ENCODE data around the gene APOA5. TPM values are rescaled to one million over a fixed set of nuclear protein-coding genes. Genes with fewer than 3 reads are reported as not detected.

The APOA5 gene
- total RNA-seq, 1 donor = not detected

- Histone ChIP-seq H3K4me1 (ENCODE audit: insufficient read depth, low read length) (peaks cover 9% of the 10 kb centered on the region), H3K27ac (ENCODE audit: low read depth, low read length) (no peak overlapping the region), H4K20me1 (ENCODE audit: insufficient read depth, low read length) (no peaks in the 10 kb centered on the region), H3K9me3 (ENCODE audit: low read depth, low read length) (no peaks in the 10 kb centered on the region), H3K36me3 (ENCODE audit: insufficient read depth, low read length) (no peaks in the 10 kb centered on the region), H3K4me2 (ENCODE audit: insufficient read depth, low read length) (no peak overlapping the region), H3K27me3 (ENCODE audit: insufficient read depth, low read length) (no peaks in the 10 kb centered on the region), H3K79me2 (ENCODE audit: insufficient read depth, low read length) (no peaks in the 10 kb centered on the region), H3K4me3 (ENCODE audit: insufficient read depth, low read length) (no peak overlapping the region), H2AFZ (ENCODE audit: low read length) (no peak overlapping the region)
- DNase-seq (ENCODE audit: insufficient read length, low spot score, missing footprints) = peak; percentile 77
- TF ChIP-seq CTCF (IDR thresholded peaks at IDR 0.05; ENCODE audit: extremely low read depth, low read depth, low read length) = no peak
Observed at GRCh38 chr11:116826751-116827431, 35.2 kb upstream of the APOA5 start.

GRCh38 chr11:116825854-116826750 is 34.4 kb upstream of the APOA5 start:
- no peaks in the 10 kb centered on the region for H3K27me3 ChIP-seq (ENCODE audit: insufficient read depth, low read length)
- H3K36me3 ChIP-seq (ENCODE audit: insufficient read depth, low read length) = no peaks in the 10 kb centered on the region
- no peak overlapping the region for H2AFZ ChIP-seq (ENCODE audit: low read length)
- peaks cover 9% of the 10 kb centered on the region for H3K4me1 ChIP-seq (ENCODE audit: insufficient read depth, low read length)
- DNase-seq (ENCODE audit: insufficient read length, low spot score, missing footprints) = no peak
- no peak overlapping the region for H3K27ac ChIP-seq (ENCODE audit: low read depth, low read length)
- no peaks in the 10 kb centered on the region for H3K79me2 ChIP-seq (ENCODE audit: insufficient read depth, low read length)
- no peak for TF ChIP-seq CTCF (IDR thresholded peaks at IDR 0.05; ENCODE audit: extremely low read depth, low read depth, low read length)
- H3K4me2 ChIP-seq (ENCODE audit: insufficient read depth, low read length) = no peak overlapping the region
- no peaks in the 10 kb centered on the region for H3K9me3 ChIP-seq (ENCODE audit: low read depth, low read length)
- no peak overlapping the region for H3K4me3 ChIP-seq (ENCODE audit: insufficient read depth, low read length)
- H4K20me1 ChIP-seq (ENCODE audit: insufficient read depth, low read length) = no peaks in the 10 kb centered on the region

- H2AFZ ChIP-seq (ENCODE audit: low read length) = no peak overlapping the region
- H4K20me1 ChIP-seq (ENCODE audit: insufficient read depth, low read length) = no peaks in the 10 kb centered on the region
- no peak overlapping the region for H3K27ac ChIP-seq (ENCODE audit: low read depth, low read length)
- no peaks in the 10 kb centered on the region for H3K27me3 ChIP-seq (ENCODE audit: insufficient read depth, low read length)
- H3K4me3 ChIP-seq (ENCODE audit: insufficient read depth, low read length) = no peak overlapping the region
- no peak for DNase-seq (ENCODE audit: insufficient read length, low spot score, missing footprints)
- no peak for TF ChIP-seq CTCF (IDR thresholded peaks at IDR 0.05; ENCODE audit: extremely low read depth, low read depth, low read length)
- H3K36me3 ChIP-seq (ENCODE audit: insufficient read depth, low read length) = no peaks in the 10 kb centered on the region
- H3K4me2 ChIP-seq (ENCODE audit: insufficient read depth, low read length) = no peak overlapping the region
- no peaks in the 10 kb centered on the region for H3K79me2 ChIP-seq (ENCODE audit: insufficient read depth, low read length)
- peaks cover 9% of the 10 kb centered on the region for H3K4me1 ChIP-seq (ENCODE audit: insufficient read depth, low read length)
- no peaks in the 10 kb centered on the region for H3K9me3 ChIP-seq (ENCODE audit: low read depth, low read length)
Observed at GRCh38 chr11:116825434-116825833, 33.8 kb upstream of the APOA5 start.
